Measurements from ENCODE around the gene FAT1. TPM values are rescaled to one million over a fixed set of nuclear protein-coding genes. Genes with fewer than 3 reads are reported as not detected.
A peak's percentile ranks its signal among the peaks of the same experiment; 100 is the strongest.

FAT1 gene
- total RNA-seq, 4 donors from 2014 or later, result 91.2 to 133 (median 105) TPM

- WGBS, result 28% methylated on average over 5 of the region's 5 CpGs
- Histone ChIP-seq H3K4me1 (peaks cover 49% of the 10 kb centered on the region), H3K27ac (peak overlapping the region; percentile 80), H3K27me3 (no peaks in the 10 kb centered on the region), H3K4me3 (peak overlapping the region; percentile 19), H3K9me3 (no peaks in the 10 kb centered on the region), H3K36me3 (peaks cover under 1% of the 10 kb centered on the region)
- TF ChIP-seq POLR2A (IDR thresholded peaks at IDR 0.05) (no peak), EP300 (IDR thresholded peaks at IDR 0.05) (no peak), CTCF (IDR thresholded peaks at IDR 0.05) (no peak), POLR2AphosphoS5 (IDR thresholded peaks at IDR 0.05) (no peak)
- DNase-seq (ENCODE audit: low spot score in 2 of 2), result no peak
Measured at GRCh38 chr4:186701273-186701672, 22.4 kb downstream of the FAT1 start.

GRCh38 chr4:186700746-186701145, 22.9 kb downstream of the FAT1 start:
- peak overlapping the region; percentile 19 for H3K4me3 ChIP-seq
- H3K4me1 ChIP-seq, result peaks cover 51% of the 10 kb centered on the region
- H3K9me3 ChIP-seq, result no peaks in the 10 kb centered on the region
- no peaks in the 10 kb centered on the region for H3K36me3 ChIP-seq
- DNase-seq (ENCODE audit: low spot score in 2 of 2), result peak; percentile 75 to 91
- H3K27ac ChIP-seq, result peak overlapping the region; percentile 80
- 55% methylated on average over 12 of the region's 16 CpGs for WGBS
- no peaks in the 10 kb centered on the region for H3K27me3 ChIP-seq
- TF ChIP-seq CTCF (IDR thresholded peaks at IDR 0.05), result no peak
- no peak for TF ChIP-seq EP300 (IDR thresholded peaks at IDR 0.05)
- TF ChIP-seq POLR2AphosphoS5 (IDR thresholded peaks at IDR 0.05), result peak in 1 of 3 donors; percentile 46
- no peak for TF ChIP-seq POLR2A (IDR thresholded peaks at IDR 0.05)

GRCh38 chr4:186699881-186700397, 23.7 kb downstream of the FAT1 start:
- H3K27ac ChIP-seq, result peak overlapping the region; percentile 80
- WGBS, result 80% methylated on average over 11 of the region's 11 CpGs
- no peaks in the 10 kb centered on the region for H3K36me3 ChIP-seq
- H3K27me3 ChIP-seq, result no peaks in the 10 kb centered on the region
- TF ChIP-seq POLR2A (IDR thresholded peaks at IDR 0.05) (no peak), EP300 (IDR thresholded peaks at IDR 0.05) (no peak), POLR2AphosphoS5 (IDR thresholded peaks at IDR 0.05) (no peak), CTCF (IDR thresholded peaks at IDR 0.05) (no peak)
- peaks cover 56% of the 10 kb centered on the region for H3K4me1 ChIP-seq
- no peak for DNase-seq (ENCODE audit: low spot score in 2 of 2)
- H3K4me3 ChIP-seq, result no peak overlapping the region
- H3K9me3 ChIP-seq, result no peaks in the 10 kb centered on the region

- H3K4me1 ChIP-seq, result peaks cover 54% of the 10 kb centered on the region
- no peak overlapping the region for H3K4me3 ChIP-seq
- H3K27ac ChIP-seq, result no peak overlapping the region
- whole genome bisulfite sequencing, result 52% methylated on average over 5 of the region's 5 CpGs
- no peaks in the 10 kb centered on the region for H3K9me3 ChIP-seq
- no peaks in the 10 kb centered on the region for H3K27me3 ChIP-seq
- no peak for DNase-seq (ENCODE audit: low spot score in 2 of 2)
- TF ChIP-seq POLR2AphosphoS5 (IDR thresholded peaks at IDR 0.05) (no peak), CTCF (IDR thresholded peaks at IDR 0.05) (no peak), EP300 (IDR thresholded peaks at IDR 0.05) (no peak), POLR2A (IDR thresholded peaks at IDR 0.05) (no peak)
- H3K36me3 ChIP-seq, result no peaks in the 10 kb centered on the region
Measured at GRCh38 chr4:186699298-186699697, 24.4 kb downstream of the FAT1 start.

- TF ChIP-seq POLR2AphosphoS5 (IDR thresholded peaks at IDR 0.05) (no peak), POLR2A (IDR thresholded peaks at IDR 0.05) (no peak), CTCF (IDR thresholded peaks at IDR 0.05) (no peak), EP300 (IDR thresholded peaks at IDR 0.05) (no peak)
- H3K4me1 ChIP-seq, result peaks cover 52% of the 10 kb centered on the region
- 94% methylated on average over 17 of the region's 17 CpGs for WGBS
Measured at GRCh38 chr4:186698525-186698924, 25.1 kb downstream of the FAT1 start.

More at GRCh38 chr4:186698525-186698924, 25.1 kb downstream of the FAT1 start:
- no peak overlapping the region for H3K27ac ChIP-seq
- no peak overlapping the region for H3K4me3 ChIP-seq
- H3K27me3 ChIP-seq, result no peaks in the 10 kb centered on the region
- H3K9me3 ChIP-seq, result no peaks in the 10 kb centered on the region
- H3K36me3 ChIP-seq, result no peaks in the 10 kb centered on the region
- DNase-seq (ENCODE audit: low spot score in 2 of 2), result no peak

Data from suprapubic skin (tissue), 4 donors.